Measurements from ENCODE around the gene DNAH1.

Gene DNAH1

DNA sequence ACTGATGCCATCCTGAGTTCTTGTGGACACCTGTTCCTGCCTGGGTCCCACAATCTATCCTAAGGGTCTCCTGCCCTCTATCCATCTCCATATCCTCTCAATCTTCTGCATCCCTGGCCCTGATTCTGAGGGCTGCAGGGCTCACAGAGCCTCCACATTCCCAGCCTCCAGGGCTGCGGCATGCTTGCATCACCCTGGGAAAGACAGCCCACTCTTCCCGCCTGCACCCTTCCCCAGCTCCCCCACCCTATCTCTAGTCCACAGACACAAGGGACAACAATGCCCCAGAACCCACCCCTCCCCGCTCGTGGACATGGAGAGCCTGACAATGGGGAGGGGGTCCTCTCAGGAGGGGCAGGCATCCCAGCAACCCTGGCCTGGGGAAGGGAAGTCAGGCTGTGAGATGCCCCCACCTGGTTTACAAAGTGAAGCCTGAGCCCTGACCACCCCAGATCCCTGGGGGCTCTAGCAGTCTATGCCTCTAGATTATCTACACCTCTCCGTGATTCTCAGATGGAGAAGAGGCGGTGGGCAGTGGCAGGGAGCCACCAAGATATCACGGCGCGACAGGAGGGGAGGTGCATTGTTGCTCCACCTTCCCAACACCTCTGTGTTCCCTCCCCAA lies 118.5 kb downstream of the DNAH1 start:
- TF ChIP-seq EGR1 (IDR thresholded peaks at IDR 0.05) (no peak), CEBPB (IDR thresholded peaks at IDR 0.05) (no peak), TAF1 (IDR thresholded peaks at IDR 0.05; ENCODE audit: low read depth) (no peak), EP300 (IDR thresholded peaks at IDR 0.05; ENCODE audit: borderline replicate concordance) (no peak), NFIC (IDR thresholded peaks at IDR 0.05) (no peak), FOXM1 (IDR thresholded peaks at IDR 0.05; ENCODE audit: borderline replicate concordance, low read depth) (no peak), TEAD4 (IDR thresholded peaks at IDR 0.05) (no peak), RAD21 (IDR thresholded peaks at IDR 0.05; ENCODE audit: low read depth) (no peak), CREB1 (IDR thresholded peaks at IDR 0.05; ENCODE audit: low read depth) (no peak), TCF12 (IDR thresholded peaks at IDR 0.05; ENCODE audit: low read depth) (no peak), YY1 (IDR thresholded peaks at IDR 0.05; ENCODE audit: low read depth) (no peak), ZBTB7A (IDR thresholded peaks at IDR 0.05; ENCODE audit: low read depth) (no peak)
- TF ChIP-seq, protein P1, sequence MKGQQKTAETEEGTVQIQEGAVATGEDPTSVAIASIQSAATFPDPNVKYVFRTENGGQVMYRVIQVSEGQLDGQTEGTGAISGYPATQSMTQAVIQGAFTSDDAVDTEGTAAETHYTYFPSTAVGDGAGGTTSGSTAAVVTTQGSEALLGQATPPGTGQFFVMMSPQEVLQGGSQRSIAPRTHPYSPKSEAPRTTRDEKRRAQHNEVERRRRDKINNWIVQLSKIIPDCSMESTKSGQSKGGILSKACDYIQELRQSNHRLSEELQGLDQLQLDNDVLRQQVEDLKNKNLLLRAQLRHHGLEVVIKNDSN (IDR thresholded peaks at IDR 0.05) = no peak
- TF ChIP-seq, protein P2, sequence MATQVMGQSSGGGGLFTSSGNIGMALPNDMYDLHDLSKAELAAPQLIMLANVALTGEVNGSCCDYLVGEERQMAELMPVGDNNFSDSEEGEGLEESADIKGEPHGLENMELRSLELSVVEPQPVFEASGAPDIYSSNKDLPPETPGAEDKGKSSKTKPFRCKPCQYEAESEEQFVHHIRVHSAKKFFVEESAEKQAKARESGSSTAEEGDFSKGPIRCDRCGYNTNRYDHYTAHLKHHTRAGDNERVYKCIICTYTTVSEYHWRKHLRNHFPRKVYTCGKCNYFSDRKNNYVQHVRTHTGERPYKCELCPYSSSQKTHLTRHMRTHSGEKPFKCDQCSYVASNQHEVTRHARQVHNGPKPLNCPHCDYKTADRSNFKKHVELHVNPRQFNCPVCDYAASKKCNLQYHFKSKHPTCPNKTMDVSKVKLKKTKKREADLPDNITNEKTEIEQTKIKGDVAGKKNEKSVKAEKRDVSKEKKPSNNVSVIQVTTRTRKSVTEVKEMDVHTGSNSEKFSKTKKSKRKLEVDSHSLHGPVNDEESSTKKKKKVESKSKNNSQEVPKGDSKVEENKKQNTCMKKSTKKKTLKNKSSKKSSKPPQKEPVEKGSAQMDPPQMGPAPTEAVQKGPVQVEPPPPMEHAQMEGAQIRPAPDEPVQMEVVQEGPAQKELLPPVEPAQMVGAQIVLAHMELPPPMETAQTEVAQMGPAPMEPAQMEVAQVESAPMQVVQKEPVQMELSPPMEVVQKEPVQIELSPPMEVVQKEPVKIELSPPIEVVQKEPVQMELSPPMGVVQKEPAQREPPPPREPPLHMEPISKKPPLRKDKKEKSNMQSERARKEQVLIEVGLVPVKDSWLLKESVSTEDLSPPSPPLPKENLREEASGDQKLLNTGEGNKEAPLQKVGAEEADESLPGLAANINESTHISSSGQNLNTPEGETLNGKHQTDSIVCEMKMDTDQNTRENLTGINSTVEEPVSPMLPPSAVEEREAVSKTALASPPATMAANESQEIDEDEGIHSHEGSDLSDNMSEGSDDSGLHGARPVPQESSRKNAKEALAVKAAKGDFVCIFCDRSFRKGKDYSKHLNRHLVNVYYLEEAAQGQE (IDR thresholded peaks at IDR 0.05; ENCODE audit: low read depth) = no peak
- TF ChIP-seq, protein P3, sequence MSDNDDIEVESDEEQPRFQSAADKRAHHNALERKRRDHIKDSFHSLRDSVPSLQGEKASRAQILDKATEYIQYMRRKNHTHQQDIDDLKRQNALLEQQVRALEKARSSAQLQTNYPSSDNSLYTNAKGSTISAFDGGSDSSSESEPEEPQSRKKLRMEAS (IDR thresholded peaks at IDR 0.05) = no peak

DNA sequence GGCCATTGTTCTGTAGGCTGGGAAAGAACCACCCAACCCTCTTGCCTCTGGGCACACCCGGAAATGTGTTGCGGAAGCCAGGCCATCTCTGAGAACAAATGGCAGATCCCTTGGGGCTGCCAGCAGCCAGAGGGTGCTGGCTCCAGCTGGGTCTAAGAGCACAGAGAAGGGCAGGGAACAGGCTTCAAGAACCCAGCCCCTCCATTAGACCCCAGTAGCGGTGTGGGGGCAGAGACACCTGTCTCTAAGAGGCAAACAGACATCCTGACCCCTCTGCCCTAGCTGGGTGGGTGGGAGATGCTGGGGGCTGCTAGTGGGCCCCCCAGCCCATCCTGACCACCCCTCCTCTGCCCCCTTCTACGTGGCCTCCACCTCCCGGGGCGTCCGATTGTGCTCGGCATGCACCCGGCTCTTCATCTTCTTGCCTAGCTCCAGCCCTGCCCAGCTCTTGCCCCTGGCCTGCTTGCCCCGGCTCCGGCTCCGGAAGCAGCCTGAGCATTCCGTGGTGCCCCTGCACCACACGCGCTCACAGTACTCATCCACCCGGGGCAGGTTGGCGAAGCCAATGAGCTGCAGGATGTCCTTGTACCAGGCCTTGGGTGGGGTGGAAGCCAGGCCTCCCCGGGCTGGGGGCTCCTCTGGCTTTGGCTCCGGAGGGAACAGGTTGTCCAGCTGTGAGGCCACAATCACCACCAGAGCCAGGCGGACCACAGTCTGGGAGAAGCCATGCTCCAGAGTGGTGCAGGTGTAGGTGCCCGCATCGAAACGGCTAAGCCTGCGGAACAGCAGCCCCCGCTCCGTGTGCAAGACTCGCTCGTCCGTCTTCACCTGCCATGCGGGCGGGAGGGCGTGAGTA lies 119.4 kb downstream of the DNAH1 start:
- TF ChIP-seq EGR1 (IDR thresholded peaks at IDR 0.05) = no peak
- no peak for TF ChIP-seq YY1 (IDR thresholded peaks at IDR 0.05; ENCODE audit: low read depth)
- TF ChIP-seq, protein P3 (IDR thresholded peaks at IDR 0.05) = no peak
- TF ChIP-seq, protein P2 (IDR thresholded peaks at IDR 0.05; ENCODE audit: low read depth) = no peak
- no peak for TF ChIP-seq CREB1 (IDR thresholded peaks at IDR 0.05; ENCODE audit: low read depth)
- TF ChIP-seq TAF1 (IDR thresholded peaks at IDR 0.05; ENCODE audit: low read depth) = no peak
- no peak for TF ChIP-seq NFIC (IDR thresholded peaks at IDR 0.05)
- TF ChIP-seq EP300 (IDR thresholded peaks at IDR 0.05; ENCODE audit: borderline replicate concordance) = no peak
- TF ChIP-seq FOXM1 (IDR thresholded peaks at IDR 0.05; ENCODE audit: borderline replicate concordance, low read depth) = no peak
- no peak for TF ChIP-seq TEAD4 (IDR thresholded peaks at IDR 0.05)
- no peak for TF ChIP-seq RAD21 (IDR thresholded peaks at IDR 0.05; ENCODE audit: low read depth)
- no peak for TF ChIP-seq ZBTB7A (IDR thresholded peaks at IDR 0.05; ENCODE audit: low read depth)
- TF ChIP-seq, protein P1 (IDR thresholded peaks at IDR 0.05) = no peak
- no peak for TF ChIP-seq CEBPB (IDR thresholded peaks at IDR 0.05)

DNA sequence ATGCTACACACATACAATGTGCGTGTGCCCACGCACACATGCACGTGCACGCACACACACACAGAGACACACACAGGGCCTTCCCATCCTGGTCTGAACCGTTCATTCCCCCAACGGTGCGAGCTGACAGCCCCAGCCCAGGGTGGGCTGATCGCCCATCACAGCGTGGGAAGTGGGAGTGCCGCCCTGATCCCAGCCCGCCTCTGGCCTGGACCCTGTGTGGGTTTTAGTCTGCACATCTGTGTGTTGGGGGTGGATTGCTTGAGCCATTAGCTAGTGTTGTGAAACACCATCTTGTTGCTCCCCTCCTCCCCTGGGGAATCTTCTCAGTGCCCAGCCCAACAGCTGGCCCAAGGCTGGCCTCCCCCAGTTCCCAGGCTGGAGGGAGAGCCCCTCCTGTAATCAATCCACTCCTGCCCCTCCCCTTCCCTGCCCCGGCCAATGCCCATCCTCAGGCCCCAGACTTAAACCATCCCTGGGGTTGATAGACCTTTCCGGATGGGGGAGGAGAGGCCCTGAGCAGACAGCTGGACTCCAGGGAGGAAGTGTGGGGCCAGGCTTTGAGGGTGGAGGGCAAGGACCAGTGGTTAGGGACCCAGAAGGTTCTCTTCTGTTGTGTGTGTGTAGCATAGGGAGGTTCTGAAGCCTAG lies 120.5 kb downstream of the DNAH1 start:
- no peak for TF ChIP-seq NFIC (IDR thresholded peaks at IDR 0.05)

DNA sequence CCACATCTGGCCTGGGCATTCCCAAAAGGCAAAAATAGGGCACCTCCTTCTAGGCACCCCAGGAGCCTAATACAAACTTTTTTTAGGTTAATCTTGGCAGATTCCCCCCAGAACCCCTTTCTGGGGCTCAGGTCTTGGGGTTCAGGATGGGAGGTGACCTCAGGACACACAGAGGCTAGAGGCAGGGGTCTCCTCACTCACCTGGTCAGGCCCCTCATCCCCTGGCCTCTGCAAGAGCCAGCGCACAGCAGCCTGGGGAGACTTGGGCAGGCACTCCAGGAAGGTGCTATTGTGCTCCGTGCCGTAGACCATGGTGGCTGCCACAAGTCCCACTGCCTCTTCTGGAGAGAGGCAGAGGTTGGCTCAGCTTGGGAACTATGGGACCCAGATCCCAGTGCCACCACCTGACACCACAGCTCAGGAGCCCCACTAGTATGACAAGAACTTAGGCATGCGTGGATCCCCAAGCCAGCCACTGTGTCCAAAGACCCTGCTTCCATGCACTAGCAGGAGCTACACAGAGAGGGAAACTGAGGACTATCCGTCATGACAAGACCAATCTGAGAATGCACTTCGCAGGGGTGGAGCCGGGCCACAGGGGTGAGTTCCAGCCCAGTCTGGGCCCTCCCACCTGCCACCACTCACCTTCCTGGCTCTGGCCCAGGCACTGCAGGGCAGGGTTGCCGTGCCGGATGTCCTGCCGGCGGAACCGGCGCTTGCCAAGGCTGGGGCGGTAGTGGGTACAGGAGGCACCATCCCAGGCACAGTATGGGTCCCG lies 121.4 kb downstream of the DNAH1 start:
- TF ChIP-seq CREB1 (IDR thresholded peaks at IDR 0.05; ENCODE audit: low read depth) (no peak), NFIC (IDR thresholded peaks at IDR 0.05) (peak; percentile 86)

DNA sequence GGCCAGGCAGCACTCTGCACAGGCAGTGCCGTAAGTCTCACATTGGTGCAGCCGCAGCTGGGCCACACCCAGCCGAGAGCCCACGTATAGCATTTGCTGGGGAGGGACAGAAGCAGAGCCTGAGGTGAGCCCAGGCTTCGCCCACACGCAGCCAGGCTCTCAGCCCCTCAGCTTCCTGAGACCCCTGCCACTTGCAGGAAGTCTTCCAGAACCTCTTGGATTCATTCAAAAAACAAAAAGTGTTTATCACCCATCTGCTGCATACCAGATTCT lies 121.9 kb downstream of the DNAH1 start:
- TF ChIP-seq NFIC (IDR thresholded peaks at IDR 0.05) = no peak
- TF ChIP-seq TCF12 (IDR thresholded peaks at IDR 0.05; ENCODE audit: low read depth) = no peak

Data from Ishikawa (cell line).